HL-60/S4 treated with phorbol 12-myristate 13-acetate at 8.2 ng/mL for 4 days and 3 days (cell line): ENCODE measurements around the gene MPP4.

Source experiments
- in situ Hi-C: fragments of 300-500 bp; cut with MboI; formaldehyde crosslinking; loops from 2 replicates; pipeline ENCODE4 v1.15.0; 2022; ENCODE audit warnings: low sequenced_read_pairs

Gene MPP4, protein sequence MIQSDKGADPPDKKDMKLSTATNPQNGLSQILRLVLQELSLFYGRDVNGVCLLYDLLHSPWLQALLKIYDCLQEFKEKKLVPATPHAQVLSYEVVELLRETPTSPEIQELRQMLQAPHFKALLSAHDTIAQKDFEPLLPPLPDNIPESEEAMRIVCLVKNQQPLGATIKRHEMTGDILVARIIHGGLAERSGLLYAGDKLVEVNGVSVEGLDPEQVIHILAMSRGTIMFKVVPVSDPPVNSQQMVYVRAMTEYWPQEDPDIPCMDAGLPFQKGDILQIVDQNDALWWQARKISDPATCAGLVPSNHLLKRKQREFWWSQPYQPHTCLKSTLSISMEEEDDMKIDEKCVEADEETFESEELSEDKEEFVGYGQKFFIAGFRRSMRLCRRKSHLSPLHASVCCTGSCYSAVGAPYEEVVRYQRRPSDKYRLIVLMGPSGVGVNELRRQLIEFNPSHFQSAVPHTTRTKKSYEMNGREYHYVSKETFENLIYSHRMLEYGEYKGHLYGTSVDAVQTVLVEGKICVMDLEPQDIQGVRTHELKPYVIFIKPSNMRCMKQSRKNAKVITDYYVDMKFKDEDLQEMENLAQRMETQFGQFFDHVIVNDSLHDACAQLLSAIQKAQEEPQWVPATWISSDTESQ

DNA sequence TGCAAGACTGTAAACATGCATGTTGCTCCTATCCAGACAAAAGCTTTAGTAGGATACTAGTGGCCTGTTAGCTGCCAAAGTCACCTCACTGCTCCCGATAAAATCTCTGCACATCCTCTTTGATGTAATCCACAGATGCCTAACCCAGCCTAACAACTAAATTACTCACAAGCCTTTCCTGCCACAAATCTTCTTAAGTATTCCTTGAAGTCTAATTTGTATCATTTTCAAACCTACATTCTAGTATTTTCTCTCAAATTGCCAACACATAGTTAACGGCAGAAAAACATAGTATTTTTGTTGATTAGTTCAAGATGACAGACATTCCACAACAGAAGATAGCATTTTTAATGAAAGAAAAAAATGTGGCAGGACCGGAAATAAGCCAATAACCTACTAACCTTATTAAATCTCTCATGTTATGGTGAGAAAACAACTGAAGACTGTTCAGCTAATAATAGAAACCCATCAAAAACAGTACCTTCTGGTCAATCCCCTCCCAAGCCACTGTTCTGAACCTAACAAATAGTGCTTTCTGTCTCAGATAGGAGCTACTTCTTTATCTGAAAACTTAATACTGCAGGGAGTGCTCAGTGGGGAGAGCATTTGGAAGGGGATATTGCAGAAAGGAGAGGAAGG is at the start of gene MPP4:
MPP4 (minus strand) TSS at position 57 of the 639 bp plus-strand sequence. CDS start 4,690 bp downstream, outside the sequence.
- in situ Hi-C loops = no loop called here

DNA sequence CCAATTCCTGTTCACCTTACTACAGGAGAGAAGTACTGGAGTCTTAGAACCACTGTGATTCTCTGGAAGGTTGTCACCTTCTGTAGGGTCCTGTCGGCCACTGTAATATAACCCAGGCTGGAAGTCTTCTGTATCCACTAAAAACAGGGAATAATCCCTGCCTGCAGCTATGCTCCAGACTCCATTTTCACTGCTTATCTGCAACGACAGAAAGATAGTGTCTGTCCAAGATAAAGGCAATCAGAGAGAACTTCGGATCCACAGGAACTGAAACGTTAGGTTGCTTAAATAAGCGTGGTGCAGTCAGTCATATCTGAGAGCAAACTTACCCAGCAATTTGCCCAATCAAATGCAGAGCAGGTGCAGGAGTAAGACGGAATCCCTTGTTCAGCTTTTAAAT is 48.1 kb upstream of the MPP4 start:
- in situ Hi-C loops = no loop called here

DNA sequence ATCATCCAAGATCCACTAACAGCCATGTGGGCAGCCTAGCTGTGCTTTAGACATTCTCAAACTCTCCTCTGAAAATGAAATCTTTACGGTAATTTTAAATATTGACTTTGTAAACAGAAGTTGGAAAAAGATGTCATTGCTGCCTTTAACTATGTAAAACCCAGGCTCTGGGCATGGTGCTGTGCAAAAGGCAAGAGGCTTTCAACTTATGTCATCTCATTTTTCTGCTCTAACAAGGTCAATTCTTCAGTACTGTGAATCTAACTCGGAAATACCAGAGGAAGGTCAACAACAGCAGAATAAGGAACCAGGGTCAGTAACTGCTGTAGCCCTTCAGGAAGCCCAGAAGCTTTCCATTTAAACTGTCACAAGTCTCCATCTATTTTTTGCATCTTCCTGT is 37.0 kb upstream of the MPP4 start:
- in situ Hi-C loops = no loop called here

DNA sequence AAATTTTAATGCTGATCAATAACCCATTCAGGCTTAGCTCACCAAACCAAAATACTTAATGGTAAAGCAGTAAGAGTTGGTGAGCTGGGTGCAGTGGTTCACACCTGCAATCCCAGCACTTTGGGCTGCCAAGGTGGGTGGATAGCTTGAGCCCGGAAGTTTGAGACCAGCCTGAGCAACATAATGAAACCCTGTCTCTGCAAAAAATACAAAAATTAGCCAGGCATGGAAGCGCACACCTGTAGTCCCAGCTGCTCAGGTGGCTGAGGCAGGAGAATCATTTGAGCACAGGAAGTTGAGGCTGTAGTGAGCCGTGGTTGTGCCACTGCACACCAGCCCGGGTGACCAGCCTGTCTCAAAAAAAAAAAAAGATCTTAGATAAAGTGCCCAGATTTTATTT is 35.7 kb upstream of the MPP4 start:
- in situ Hi-C loops = no loop called here

DNA sequence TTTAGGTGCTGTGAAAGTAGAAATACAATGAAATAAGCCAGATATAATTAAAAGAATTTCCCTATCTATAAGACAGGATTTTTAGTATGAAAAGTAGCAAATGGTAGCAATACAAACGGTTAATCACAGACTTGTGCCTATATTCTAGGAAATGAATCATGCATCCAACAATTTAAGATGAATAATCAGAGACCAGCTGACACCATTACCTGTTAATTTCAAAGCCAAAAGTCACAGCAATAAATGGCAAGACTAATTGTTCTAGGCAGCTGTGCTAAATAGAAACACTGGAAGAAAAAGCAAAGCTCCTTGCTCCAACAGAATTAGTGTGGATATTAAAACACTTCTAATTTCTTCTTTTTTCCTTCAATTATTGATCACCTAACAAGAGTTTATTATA is 35.1 kb upstream of the MPP4 start:
- in situ Hi-C loops = no loop called here

DNA sequence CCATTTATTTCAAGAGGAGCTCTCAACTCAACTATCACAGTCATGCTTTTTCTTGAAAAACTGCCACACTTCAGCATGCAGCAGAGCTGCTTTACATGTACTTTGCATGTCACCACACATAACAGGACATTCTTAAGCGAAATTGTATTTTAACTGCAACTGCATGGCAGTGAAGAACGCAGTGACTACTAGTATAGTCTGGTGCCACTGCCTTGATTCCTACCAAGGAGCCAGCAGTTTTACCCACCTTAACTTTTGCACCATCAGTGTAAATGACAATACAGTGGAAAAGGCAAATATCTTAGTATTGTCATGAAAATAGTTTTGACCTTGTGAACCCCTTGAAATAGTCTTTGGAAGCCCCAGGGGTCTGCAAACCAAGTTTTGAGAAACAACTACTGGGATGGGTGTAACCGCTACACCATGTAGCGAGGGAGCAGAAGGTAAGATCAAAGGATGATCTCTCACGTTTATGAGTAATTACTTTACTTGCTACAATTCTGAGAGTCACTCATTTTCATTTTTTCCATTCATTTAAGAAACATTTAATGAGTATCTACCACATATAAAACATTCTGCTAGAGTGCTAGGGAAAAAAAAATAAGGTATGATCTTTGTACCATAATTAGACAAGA is 32.3 kb upstream of the MPP4 start:
- in situ Hi-C loops = no loop called here

DNA sequence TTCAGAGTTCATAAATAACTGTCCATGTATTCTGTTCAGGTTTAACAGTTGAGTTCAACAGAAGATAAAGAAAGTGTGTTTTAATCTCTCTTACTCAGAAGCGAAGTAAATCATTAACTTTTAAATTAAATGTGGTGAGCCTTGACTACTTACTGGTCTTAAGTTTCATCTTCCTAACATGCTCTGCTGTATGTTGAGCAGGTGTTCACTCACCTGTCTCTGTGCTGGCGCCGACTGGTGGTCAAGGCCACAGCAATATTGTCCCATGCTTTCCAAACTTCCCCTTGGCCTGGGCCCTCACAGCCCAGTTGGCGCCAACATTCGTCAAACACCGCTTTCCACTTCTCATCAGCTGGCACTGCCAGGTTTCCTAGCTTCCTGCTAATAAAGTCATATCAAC is 17.0 kb upstream of the MPP4 start:
- in situ Hi-C loops = no loop called here

DNA sequence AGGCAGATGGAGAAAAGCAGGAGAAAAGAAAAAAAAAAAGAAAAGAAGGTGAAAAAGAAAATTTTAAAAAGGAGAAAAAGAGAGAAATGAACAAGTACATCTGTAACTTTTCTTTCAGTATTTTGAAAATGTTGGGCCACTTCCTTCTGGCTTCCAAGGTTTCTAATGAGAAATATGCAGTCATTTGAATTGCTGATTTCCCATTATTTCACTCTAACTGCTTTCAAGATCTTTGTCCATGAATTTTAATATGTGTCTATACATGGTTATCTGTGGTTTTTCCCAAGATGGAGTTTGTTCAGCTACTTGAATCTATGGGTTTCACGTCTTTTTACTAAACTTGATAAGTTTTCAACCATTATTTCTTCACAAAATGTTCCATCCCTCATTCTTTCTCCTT is 14.3 kb upstream of the MPP4 start:
- in situ Hi-C loops = no loop called here

DNA sequence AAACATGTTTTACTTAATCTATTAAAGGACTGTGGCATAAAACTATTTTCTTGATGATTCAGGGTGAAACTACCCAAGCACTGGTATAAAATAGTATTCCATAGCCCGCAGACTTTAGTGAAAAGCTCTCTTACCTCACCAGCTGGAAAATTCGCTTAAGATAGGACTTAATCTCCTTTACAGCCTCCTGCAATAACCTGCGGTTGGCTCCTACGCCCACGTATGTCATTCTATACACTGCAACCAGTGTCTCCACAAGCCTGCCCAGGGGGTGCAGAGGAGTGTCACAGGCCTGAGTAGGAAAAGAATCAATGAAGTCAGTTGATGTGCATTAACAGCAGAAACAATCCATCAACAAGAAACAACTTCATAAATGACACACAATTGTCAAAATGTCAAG is 11.3 kb upstream of the MPP4 start:
- in situ Hi-C loops = no loop called here

DNA sequence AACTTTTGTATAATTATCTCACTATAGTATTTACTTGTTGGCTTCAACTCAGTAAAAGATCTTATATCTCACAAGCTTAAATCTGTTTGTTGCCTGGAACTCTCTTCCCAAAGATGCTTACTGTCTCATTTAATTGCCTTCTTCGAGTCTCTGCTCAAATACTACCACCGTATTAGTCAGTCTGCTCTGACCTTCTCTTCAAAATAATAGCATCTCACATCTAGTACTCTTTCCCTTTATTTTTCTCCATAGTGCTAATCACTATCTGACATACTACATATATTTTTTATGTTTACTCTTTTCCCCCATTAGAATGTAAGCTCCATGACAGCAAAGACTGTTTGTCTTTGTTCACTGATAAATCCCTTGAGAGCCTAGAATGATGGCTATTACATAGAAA is 10.6 kb upstream of the MPP4 start:
- in situ Hi-C loops = no loop called here

DNA sequence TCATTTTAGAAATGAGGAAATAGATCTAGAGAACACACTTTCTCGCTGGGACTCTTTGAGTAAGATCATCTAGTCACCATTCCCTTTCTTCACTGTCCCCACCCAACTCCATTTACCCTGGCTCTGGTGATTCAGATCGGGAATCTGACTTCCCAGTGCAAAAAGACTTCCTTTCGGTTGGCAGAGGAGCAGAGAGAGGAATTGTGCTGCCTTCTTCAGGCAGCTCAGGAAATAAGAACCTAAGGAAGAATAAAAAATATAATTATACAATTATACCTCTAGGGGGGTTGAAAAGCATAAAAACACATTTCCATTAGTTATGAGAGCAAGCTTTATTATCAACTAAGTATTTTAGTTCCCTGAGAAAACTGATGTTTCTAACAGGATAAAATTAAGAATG is 9.3 kb upstream of the MPP4 start:
- in situ Hi-C loops = no loop called here

DNA sequence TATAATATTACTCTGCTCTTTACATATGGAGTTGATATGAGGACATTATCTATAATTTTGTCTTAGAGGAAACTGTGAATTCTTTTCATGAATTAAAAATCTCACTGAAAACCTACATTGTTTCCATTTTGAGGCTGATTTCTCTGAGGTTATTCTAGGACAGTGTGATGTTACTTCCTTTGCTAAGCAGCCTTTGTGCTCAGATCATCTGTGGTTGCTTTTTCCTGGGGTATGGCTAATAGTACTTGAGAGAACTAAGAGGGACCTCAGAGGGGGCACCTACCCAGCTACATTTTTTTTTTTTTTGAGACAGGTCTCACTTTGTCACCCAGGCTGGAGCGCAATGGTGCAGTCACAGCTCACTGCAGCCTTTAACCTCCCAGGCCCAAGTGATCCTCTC is 8.7 kb upstream of the MPP4 start:
- in situ Hi-C loops = no loop called here

DNA sequence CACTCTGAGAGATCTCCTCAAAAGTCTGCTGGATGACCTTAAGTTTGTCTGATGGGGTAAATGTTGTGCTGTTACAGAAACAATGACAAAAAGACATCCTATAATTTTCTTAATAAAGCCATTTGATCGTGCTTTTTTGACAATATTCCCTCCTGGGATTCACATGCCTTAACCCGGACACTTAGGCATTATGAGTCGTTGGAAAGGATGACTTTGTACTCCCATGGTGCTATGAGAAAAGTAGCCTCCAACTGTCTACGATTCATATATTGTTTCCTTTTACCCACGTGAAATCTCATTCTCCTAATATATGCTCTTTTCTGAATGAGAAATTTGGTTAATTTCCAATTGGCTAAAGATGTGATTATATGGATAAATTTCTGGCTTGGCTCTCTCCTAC is 6.1 kb upstream of the MPP4 start:
- in situ Hi-C loops = no loop called here

DNA sequence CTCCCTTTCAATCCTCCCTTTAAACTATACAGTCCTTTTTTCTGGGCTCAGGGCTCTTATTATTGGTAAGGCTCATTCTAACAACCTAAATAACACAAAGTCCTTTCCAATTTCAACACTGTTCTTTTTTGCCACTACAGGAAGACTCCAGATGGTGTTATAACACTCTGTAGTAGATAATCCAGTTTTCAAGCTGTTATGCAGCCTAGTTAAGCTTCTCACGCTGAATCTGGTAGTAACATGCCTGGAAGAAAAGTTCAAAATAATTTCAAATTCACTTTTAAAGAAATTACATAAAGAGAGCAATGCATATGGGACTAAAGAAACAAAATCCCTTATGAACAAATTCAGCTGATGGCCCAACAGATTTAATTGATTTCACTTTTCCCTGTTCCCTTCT is 3.2 kb upstream of the MPP4 start:
- in situ Hi-C loops = no loop called here

DNA sequence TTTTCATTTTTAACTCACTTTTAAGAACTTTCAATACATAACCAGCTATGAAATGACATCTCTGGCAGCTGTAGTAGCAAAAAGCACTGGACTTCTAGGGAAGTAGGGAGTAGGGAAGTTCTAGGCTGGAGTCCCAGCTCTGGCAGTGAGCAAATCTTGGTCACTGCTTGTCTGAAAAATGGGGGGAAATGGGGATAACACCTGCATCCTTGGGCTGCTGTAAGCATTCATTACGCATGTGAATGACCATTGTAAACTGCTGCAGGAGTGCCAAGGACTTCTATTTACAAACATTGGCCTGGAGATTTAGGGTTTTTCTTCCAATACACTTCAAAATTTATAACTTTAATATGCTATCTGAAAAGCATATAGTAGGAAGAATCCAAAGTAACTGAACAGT is 972 bp upstream of the MPP4 start:
- in situ Hi-C loops = no loop called here

DNA sequence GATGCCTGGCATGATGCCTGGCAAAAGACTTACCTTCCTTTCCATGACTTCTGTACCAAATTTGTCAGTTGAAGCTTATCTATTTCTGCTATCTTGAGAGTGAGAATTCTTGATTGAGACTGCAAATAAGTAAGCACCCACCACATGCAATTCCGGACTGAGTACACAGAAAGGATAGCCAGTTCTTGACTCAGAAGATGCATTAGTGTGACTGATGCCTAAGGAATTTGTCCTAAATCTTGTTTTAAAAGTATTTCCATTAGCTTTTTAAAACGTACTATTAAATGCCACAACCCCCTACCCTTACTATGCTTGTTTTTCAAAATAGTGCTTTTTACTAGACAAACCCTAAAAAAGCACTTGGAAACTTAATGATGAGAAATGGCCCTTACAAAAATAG is 545 bp downstream of the MPP4 start:
- in situ Hi-C loops = no loop called here

DNA sequence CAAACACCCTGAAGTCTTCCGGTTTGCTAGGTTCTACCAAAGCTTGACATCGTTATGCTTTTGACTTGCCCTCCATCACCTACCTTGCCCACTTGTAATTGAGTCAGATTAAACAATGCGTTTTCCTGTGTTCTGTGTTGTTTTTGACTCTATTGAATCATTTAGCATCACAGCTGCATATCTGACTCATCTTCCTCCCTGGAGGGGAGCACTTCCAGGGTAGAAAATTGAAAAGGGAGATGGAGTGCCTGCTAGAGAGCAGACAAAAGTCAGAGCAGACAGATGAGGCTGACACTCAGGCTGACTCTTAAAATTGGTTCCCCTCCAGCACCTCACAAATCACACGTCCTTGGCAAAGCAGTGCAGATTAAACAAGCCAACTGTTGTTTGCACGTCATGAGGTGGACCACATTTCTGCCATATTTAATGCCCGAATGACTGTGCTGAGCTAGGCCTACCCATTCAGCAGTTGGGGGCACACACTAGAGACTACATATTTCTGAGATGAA is 2.2 kb downstream of the MPP4 start:
- in situ Hi-C loops = no loop called here

DNA sequence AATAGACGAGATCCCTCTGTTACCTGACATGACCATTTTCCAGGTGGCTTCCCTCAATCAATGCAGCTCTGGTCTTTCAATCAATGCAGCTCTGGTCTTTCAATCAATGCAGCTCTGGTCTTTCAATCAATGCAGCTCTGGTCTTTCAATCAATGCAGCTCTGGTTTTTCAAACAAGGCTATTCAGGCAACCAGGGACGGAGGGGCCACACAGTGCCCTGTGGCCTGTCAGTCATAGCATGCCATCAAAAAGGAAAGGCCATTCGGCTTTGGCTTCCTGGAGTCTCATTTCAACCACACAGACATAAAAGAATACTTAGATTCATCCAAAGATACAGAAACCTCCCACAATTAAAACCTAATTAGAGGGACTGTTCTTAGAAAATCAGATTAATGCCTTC is 13.3 kb downstream of the MPP4 start:
- in situ Hi-C loops = no loop called here

DNA sequence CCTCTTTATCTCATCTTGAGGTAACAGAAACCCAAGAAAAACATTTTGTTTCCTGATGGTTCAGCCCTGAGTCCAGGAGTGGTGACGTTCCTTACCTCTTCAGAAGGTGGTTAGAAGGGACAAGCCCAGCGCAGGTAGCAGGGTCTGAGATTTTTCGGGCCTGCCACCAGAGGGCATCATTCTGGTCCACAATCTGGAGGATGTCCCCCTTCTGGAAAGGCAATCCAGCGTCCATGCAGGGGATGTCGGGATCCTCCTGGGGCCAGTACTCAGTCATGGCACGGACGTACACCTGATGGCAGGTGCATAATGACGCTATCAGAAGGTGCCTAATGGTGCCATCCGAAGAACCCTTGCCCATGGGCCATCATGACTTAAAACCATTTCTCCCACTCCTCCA is 17.7 kb downstream of the MPP4 start:
- in situ Hi-C loops = no loop called here

DNA sequence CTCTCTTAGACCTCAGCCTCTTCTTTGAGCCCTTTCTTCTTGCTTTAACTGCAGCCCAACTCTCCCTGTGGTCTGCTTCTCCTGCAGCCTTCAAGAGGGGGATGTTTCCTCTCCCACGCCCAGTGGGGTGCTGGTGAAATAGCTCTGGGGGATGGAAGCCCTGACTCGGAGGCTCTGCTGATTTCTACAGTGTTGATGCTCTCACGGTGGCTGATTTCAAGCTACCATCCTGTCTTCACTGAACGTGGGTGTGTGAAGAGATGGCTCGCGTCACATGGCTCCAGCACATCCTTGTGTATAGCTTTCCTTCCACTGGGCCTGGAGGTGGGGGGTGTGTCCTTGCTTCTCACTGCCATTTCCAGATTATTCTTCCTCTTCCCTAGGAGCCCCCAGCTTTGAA is 20.0 kb downstream of the MPP4 start:
- in situ Hi-C loops = no loop called here

DNA sequence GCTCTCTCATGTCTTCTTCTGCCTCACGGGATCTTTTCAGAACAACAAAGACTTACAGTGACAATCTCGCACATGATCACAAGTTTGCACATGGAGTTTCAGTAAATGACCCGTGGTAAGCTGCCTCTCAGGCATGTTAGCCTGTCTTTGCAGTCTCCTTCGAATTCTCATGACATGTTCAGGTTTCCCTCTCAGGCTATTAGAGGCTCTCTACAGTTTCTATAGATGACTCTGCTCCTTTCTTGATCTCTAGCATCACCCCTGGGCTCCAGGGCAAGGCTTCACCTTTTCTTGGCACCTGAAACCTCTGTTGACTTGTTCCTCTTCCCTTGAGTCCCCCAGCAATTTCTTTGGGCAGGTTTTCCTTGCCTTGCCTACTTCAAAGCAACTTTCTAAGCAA is 23.0 kb downstream of the MPP4 start:
- in situ Hi-C loops = no loop called here

DNA sequence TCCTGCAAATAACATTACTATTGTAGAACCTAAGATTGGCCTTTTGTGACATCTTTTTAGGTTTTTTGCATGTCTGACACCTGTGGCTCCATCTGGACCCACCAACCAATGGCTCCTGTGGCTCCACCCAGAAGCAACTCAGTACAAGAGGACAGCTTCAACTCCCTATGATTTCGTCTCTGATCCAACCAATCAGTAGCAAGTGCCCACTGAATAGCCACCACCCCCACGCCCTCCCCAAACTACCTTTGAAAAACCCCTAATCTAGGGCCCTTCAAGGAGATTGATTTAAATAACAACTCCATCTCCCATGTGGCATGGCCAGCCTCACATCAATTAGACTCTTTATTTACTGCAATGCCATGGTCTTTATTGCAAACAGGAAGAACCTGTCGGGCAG is 23.6 kb downstream of the MPP4 start:
- in situ Hi-C loops = no loop called here
